Activated CD8-positive, alpha-beta memory T cell treated with anti-CD3 and anti-CD28 coated beads for 36 hours (primary cell): Measurements from ENCODE around the gene UCK1. TPM values are rescaled to one million over a fixed set of nuclear protein-coding genes. Genes with fewer than 3 reads are reported as not detected.

Experiments
- CTCF ChIA-PET: fragments of 350-600 bp; sonication (Branson Sonifier 250); formaldehyde crosslinking; loops from one replicate; lab custom pipeline; 2021; ENCODE audit warnings: antibody characterized with exemption; lab: Charles Lee
- POLR2A ChIA-PET: fragments of 350-600 bp; sonication (Branson Sonifier 250); formaldehyde crosslinking; loops from one replicate; lab custom pipeline; 2021; ENCODE audit warnings: antibody characterized with exemption; lab: Charles Lee
- total RNA-seq, 2 experiments: library from RNA; stranded (reverse); gene quantifications; one replicate each; pipeline ENCODE4 v1.2.3, GENCODE V29; 2021

UCK1 gene
- total RNA-seq, 2 experiments from 2014 or later = 22.8 to 24.3 TPM

DNA sequence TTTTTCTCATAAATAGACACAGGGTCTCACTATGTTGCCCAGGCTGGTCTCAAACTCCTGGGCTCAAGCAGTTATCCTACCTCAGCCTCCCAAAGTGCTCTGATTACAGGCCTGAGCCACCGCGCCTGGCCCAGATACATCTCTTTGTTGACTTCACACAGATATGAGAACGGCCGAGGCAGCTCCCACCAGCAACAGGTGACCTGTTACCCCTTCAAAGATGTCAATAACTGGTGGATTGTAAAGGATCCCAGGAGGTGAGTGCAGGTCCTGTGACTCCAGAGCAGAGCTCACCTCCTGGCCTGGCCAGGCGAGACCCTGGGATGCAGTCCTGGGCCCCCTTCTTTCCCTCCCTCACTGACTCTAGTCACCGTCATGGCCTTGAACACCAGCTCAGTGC is 19.2 kb downstream of the UCK1 start:
- ChIA-PET CTCF (no interaction called here), POLR2A (no interaction called here)

DNA sequence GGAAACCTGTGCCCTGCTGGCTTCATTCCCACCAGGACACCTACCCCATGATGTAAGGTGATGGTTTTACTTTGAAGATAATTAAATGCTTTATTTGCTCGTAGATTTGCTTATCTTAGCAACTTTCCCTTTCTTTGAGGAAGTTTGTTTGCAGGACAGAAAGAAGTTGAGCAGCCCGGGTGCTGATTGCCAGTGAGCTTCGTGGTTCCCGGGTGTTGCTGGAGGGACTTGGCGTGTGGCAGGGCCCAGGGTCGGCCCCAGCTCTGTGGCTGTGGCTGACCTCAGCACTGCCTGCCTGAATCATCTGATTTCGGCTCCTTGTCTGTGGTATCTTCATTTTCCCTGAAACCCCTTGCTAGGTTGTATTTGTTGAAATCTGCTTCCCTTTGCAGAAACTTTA is 19.6 kb downstream of the UCK1 start:
- POLR2A ChIA-PET = no interaction called here

DNA sequence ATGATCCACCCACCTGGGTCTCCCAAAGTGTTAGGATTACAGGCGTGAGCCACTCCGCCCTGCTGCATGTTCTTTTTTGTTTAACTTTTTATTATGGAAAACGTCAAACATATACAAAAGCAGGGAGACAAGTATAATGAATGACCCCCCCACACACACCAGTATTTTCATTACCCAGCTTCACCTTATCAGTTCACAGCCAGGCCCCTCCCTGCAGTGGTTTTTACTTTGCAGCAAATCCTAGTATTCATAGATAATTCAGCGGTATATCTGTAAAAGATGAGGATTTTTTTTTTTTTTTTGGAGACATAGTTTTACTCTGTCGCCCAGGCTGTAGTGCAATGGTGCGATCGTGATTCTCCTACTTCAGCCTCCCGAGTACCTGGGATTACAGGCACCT is 26.1 kb downstream of the UCK1 start:
- POLR2A ChIA-PET = no interaction called here
- CTCF ChIA-PET = interaction anchor here (0.7 kb wide), 1 partner anchor 41 kb away, joined by 3 read pairs; no protein-coding TSS in a partner anchor

More for the DNA sequence above, 19.6 kb downstream of the UCK1 start:
- CTCF ChIA-PET = no interaction called here

DNA sequence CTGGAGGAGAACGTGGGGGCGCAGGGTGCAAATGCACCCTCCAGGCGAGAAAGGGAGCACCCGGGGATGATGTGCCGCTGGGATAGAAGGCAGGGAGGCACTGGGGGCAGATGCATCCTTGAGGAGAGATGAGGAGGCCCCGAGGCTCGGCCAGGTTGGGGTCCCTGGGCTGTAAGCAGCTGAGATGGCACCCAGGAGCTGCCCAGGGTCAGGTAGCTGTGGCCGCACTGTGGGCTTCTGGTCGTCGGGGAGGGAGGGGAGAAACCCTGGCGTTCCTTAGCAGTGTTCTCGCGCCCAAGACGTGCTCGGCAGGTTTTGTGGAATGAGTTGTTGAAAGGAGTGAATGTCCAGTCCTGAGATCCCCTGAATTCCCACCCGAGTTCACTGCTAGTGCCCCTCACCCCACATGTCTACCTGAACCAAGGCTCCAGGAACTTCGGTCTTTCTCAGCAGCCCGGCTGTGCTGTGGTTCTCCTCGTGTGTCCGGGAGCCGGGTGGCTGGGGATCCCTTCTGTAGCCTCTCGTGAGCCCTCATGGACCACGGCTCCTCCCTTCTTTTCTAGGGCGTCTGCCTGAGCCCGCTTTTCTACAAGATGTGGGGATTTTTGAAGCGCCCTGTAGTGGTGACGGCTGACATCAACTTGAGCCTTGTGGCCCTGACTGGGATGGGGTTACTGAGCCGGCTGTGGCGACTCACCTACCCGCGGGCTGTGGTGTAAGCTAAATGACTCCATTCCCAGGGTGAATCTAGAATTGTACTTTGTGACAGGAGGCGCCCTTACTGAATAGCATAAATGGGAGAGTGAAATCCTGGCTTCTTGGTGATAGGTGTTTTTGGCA is 27.2 kb downstream of the UCK1 start:
- POLR2A ChIA-PET = interaction anchor here (0.6 to 1.3 kb wide), 4 partner anchors 29 to 252 kb away, joined by 3 to 6 read pairs (median 4); no protein-coding TSS in a partner anchor

DNA sequence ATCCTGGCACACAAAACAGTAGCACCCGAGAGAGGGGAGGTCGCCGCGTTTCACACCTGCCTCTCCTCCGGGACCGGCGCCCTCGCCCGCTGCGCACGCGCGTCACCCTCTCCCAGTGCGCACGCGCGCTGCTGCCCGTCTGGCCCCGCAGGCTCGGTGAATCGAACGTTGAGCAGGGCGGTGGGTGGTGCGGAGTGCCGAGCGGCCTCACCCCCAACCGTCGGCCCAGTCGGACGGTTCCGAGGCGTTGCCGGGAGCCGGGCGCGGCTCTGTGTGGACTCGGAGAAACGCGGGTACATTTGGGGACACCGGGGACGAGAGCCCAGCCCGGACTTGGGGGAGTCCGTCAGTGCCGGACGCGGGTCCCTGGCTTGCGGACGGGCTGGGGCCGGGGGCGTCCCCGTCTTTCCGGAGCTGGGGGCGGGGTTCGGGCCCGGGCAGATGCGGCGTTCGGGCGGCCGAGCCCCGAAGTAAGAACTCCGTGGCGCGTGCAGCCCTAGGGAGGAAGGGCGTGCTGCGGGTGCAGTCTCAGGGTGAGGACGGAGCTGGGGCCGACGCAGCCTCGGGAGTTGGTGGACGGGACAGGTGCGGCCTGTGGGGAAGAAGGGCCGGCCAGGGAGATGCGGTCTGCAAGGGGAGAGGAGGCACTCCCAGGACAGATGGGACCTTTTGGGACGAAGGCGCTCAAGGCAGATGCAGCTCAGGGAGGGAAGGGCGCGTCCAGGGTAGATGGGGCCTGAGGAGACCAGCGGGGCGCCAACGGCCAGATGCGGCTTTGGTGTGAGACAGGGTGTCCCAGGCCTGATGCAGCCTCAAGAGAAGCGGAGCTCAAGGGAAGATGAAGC is 28.1 kb downstream of the UCK1 start, which contains the start of gene POMT1:
TSS of gene POMT1 (plus strand) at position 138 of the 845 bp plus-strand sequence. CDS start 1,301 bp downstream, outside the sequence.
- POLR2A ChIA-PET = interaction anchor here (0.6 to 1.3 kb wide), 2 partner anchors 130 to 253 kb away, joined by 4 to 6 read pairs; no protein-coding TSS in a partner anchor
- CTCF ChIA-PET = interaction anchor here (1.0 to 1.4 kb wide), 3 partner anchors 14 to 252 kb away, joined by 3 to 4 read pairs (median 4); no protein-coding TSS in a partner anchor

More for the DNA sequence above, 27.2 kb downstream of the UCK1 start:
- CTCF ChIA-PET = interaction anchor here (1.0 to 1.4 kb wide), 3 partner anchors 13 to 251 kb away, joined by 3 to 4 read pairs (median 4); no protein-coding TSS in a partner anchor

DNA sequence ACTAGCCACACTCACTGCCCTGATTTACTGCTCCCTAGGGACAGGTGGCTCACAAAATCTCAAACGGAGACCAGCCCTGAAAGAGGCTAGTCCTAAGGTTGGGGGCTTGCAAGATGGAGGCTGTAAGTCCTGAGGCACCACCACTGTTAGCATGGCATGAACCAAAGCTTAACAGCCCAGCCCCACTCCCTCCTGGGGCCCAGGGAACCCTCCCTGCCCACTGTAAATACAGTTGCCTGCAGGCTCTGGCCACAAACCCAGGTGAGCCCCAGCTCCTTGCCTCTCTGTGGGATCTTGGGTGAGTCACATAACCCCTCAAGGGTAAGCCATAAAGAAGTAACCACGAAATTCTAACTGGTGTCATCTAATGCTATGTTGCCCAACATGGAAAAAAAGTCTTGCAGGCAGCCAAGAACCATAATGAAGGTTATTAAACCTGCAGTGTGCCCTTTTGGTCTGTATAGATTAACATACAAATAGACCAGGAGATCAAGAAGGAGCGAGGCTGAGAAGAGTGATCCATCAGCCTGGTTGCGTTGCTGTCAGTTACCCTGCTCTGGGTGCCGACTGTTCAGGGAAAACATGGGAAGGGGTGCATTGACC is 30.0 kb downstream of the UCK1 start:
- ChIA-PET POLR2A (interaction anchor here (1.5 to 1.7 kb wide), 2 partner anchors 128 to 245 kb away, joined by 4 to 10 read pairs; no protein-coding TSS in a partner anchor), CTCF (interaction anchor here (0.6 to 1.6 kb wide), 7 partner anchors 16 to 246 kb away, joined by 3 to 6 read pairs (median 4); partner anchors contain the start of gene RAPGEF1)

DNA sequence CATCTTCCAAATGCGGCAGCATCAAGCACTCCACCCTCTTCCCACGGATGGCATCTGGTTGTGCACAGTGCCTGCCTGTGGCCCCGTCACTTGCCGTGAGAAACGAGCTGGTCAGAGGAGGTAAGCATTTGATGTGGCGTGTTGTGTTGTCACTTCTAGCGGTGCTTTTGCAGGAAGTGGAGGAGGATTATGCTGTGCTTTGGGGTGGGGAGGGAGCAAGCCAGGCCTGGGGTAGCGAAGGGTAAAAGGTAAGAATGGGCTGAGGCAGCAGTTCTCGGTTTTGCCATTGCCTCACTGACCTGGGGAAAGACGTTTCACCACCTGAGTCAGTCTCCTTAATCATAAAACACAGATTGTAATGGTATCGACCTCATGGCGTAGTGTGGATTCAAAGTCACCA is 30.7 kb downstream of the UCK1 start:
- POLR2A ChIA-PET = interaction anchor here (1.5 to 1.7 kb wide), 2 partner anchors 127 to 245 kb away, joined by 4 to 10 read pairs; no protein-coding TSS in a partner anchor

DNA sequence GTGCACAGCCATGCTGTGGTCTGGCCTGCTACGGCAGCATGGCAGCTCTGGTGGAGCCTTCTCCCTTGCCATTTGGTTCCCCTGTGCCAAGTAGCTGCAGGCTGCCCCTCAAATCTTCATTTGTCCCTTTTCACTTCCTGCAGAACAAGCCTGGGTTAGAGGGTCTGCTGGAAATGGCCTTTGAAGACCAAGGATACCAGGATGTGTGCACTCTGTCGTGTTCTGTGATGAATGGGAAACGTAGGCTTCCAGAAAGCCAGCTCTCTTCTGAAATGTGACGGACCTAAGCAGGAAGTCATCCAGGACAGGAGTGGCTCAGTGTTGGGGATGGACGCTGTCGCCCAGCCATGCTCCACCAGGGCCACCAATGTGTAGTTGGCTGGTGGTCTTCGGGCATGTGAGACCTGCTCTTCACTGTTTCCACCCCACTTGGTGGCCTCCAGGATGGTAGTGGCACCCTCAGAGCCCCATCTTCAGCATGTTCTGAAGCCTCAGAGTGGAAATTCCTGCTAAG is 31.8 kb downstream of the UCK1 start:
- POLR2A ChIA-PET = interaction anchor here (0.6 to 1.7 kb wide), 2 partner anchors 115 to 126 kb away, joined by 5 to 10 read pairs; no protein-coding TSS in a partner anchor
- CTCF ChIA-PET = interaction anchor here (1.3 to 1.6 kb wide), 3 partner anchors 139 to 241 kb away, joined by 3 to 6 read pairs (median 4); partner anchors contain the start of gene RAPGEF1

More for the DNA sequence above, 30.7 kb downstream of the UCK1 start:
- CTCF ChIA-PET = interaction anchor here (0.8 to 1.6 kb wide), 6 partner anchors 16 to 240 kb away, joined by 3 to 6 read pairs (median 4); partner anchors contain the start of gene RAPGEF1

DNA sequence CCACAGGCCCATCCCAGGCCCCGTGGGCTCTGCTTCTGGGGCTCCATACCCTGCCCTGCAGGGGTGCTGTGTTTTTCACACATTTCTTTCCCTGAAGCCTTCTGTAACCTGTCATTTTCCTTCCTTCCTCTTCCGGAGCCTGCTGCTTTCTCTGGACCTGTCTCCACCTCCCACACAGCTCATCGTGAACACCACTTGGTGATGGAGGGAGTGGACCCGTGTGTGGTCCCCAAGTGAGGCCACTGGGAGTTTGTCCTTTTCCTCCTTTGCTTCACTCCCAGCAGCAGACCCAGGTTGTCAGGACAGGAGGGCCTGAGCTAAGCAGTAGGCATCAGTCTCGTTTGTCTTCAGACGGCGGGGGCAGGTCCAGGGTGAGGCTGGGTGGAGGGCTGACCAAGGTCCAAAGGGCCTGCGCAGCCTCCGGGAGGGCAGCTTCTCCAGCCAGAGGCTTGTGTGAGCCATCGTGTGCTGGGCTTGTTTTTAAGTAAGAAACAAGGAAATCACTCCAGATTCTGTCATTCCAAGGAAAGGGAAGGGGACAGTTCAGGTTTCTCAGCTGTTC is 34.1 kb downstream of the UCK1 start:
- POLR2A ChIA-PET = no interaction called here
- CTCF ChIA-PET = no interaction called here

DNA sequence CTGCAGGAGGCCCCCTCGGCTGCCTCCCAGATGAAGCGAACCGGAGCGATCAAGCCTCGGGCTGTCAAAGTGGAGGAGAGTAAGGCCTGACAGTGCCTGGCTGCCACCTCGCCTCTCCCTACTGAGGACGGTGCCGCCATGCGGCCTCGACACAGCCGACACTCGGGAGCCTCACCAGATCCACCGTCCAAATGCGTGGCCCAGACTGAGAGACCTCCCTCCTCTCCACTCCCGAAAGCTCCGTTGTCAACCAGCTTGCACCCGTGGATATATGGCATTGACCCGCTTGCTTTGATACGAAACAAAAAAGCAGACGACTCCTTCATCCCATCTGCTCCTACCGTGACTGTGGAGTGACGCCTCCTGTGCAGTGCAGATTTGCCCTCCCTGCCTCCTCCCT is 35.3 kb downstream of the UCK1 start:
- ChIA-PET POLR2A (no interaction called here), CTCF (interaction anchor here (0.7 kb wide), 1 partner anchor 145 kb away, joined by 5 read pairs; no protein-coding TSS in a partner anchor)

DNA sequence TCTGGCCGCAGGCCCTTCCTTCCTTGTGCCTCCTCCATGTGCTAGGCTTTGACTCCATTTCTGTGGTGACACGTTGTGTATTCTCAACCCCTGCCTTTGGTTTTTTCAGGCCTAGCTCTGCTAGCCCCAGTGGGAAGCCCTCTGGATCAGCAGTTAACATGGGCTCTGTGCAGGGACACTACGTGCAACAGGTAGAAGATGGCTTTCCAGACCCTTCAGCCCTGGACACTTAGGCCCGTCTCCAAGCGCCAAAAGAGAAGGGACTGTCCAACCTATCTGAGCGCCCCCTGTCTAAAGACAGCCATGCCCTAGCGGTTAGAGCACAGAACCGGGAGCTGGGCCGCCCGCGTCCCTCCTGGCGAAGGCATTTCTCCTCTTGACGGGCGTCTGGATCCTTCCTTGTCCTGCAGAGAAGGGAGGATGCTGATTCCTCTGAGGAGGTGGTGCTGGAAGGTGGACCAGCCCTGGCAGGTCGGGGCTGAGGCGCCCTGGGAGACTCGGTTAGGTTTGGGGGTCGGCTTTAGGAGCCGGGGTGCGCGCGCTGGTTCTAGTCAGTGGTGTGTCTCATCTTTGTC is 36.7 kb downstream of the UCK1 start:
- CTCF ChIA-PET = no interaction called here

DNA sequence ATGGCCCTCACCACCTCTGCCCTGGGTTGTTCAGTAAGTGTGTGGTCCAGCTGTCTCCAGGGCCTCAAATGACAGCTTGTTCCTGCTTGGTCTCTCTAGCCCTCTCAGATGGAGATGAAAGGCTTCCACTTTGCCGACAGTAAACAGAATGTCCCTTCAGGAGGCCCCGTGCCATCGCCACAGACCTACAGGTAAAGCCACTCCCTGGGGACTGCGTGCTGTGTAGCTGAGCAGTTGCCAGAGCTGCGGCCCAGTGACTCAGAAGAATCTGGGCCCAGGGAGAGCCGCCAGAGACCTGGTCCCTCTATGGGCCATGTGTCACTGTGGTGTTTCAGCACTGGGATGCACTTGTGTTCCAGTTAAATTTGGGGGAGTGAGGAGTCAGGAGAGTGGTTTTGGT is 39.0 kb downstream of the UCK1 start:
- CTCF ChIA-PET = interaction anchor here (0.5 to 0.8 kb wide), 2 partner anchors 14 to 249 kb away, joined by 3 to 4 read pairs; no protein-coding TSS in a partner anchor
- POLR2A ChIA-PET = no interaction called here

More for the DNA sequence above, 36.7 kb downstream of the UCK1 start:
- POLR2A ChIA-PET = no interaction called here

DNA sequence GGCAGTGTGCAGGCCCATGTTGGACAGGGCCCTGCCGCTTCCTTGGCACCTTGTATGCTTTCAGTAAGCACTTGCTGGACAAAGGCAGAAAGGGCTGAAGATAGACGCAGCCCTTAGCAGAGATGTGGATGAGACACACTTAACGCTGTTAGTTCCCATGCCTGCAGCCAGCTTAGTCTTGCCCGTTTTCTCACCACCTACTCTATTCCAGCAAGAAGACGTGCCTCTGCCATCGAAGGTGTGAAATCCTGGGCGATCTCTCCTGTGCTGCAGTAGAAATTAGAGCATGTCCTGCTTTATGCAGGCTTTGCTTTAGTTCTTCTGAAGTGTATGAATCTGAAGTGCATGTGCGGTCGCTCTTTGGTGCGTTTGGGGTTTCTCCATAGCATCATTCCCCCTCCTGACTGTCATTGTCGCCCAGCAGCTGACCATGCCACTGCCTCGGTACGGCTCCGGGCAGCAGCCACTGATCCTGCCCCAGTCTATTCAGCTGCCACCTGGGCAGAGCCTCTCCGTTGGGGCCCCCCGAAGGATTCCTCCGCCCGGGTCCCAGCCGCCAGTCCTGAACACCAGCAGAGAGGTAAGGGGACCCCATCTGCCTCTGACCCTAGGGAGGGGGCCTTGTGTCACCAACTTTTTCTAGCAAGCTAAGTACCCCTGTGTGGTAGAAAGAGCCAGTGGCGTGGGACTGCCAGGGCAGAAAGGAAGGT is 39.9 kb downstream of the UCK1 start:
- ChIA-PET POLR2A (no interaction called here), CTCF (interaction anchor here (0.5 to 1.3 kb wide), 3 partner anchors 13 to 249 kb away, joined by 3 to 4 read pairs (median 3); no protein-coding TSS in a partner anchor)

DNA sequence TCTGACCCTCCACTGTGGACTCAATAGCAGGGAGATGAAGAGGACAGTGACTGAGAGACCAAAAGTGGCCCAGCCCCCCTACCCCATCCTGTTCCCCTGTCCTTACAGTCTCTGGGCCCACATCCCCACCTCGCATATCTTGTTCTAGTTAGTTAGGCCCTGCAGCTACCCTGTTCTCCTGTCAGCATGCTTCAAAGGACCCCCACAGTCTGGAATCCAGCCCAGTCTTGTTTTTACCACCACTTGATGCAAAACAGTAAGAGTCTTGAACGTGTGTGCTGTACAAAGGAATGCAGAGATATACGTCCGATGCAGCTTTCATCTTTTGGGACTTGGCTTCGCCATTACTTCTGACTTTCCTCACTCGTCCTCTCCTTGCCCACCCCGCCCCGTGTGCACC is 40.5 kb downstream of the UCK1 start:
- CTCF ChIA-PET = interaction anchor here (1.2 to 1.3 kb wide), 2 partner anchors 117 to 141 kb away, joined by 3 read pairs; no protein-coding TSS in a partner anchor
- POLR2A ChIA-PET = no interaction called here

DNA sequence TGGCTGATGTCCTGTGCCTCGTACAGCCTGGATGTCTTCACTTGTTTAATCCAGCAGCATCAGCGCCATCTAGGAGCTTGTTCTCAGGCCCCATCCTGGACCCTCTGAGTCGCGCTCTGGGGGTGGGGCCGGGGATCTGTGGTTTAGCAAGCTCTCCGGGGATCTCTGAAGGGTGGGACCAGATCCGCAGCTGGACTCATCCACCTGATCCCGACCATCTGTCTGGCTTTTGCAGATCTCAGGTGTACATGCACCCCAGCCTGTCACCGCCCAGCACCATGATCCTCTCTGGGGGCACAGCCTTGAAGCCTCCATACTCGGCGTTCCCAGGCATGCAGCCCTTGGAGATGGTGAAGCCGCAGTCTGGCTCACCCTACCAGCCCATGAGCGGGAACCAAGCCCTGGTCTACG is 43.4 kb downstream of the UCK1 start:
- POLR2A ChIA-PET = no interaction called here
- CTCF ChIA-PET = no interaction called here

DNA sequence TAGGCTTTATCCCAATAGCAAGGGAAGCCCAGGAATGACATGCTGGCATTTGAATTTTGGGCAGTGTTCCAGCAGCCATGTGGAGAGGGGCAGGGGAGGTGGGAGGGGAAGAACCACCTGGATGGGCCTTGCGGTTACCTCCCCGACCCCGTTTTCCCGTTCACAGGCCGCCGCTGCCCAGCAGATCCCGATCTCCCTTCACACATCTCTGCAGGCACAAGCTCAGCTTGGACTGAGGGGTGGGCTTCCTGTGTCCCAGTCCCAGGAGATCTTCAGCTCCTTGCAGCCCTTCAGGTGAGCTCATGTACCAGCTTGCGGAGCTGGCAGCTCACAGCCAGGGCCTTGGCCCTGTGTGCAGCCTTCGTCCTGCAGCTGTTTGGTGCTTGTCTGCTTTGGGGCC is 44.1 kb downstream of the UCK1 start:
- POLR2A ChIA-PET = no interaction called here
- CTCF ChIA-PET = no interaction called here
